Stimulated activated CD4-positive, alpha-beta T cell treated with anti-CD3 and anti-CD28 coated beads, Interleukin-1b, Interleukin-23, amount 100 ng/mL, for 24 hours (primary cell): Measurements from ENCODE around the gene ICE1.

Experiments used
- DNase-seq, 4 experiments: peaks; one replicate each; pipeline ENCODE4 v3.0.0-alpha.2; 2020; ENCODE audit warnings: low read depth in 4 of 4, low spot score in 1 of 4

The ICE1 gene

DNA sequence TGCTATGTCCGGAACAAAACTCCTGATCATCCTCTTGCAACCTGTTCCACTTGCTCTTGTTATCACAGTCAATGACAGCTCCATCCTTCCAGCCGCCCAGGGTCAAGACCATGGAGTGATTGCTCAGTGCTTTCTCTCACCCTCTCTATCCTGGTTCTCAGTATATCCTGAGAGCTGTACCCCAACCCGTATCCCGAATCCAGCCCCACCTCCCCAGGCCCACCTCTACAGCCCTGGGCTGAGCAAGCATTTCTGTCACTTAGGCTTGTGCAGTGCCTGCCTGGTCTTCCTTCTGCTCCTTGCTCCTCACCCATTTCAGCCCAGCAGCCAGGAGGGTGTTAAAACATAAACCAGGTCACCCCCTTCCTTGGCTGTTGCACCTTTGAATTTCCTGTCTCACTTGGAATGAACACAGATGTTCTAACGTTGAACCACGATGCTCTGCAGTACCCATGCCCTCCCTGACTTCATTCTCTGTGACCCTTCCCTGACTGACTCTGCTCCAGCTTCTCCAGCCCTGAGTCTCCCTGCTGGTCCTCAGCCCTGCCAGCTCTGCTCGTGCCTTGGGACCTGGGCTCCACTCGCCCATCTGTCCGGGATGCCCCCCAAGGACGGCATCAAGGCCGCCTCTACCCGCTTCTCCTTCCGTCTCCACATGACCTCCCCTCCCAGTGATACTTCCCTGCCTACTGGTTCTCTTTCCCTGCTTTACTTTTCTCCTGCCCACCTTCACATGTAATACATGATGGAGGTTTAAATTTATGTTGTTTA, 110.0 kb downstream of the ICE1 start:
- DNase-seq, result no peak

DNA sequence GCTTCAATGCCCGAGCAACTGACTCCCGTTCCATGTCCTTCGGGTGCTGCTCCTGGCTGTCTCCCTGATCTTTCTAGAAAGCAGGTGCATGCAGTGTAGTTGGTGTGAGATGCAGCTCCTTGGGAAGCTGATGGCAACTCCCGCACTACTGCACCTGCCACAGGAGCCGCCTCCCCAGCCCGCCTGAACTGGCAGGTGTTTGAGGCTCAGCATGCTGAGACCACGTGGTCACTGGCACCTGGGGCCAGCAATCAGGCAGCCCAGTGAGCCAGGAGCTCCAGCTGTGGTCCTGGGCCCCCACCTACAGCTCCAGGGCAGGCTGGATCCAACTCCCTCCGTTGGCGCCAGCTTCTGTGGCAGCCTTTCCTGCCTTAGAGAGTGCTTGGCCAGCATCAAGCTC, 111.5 kb downstream of the ICE1 start:
- no peak for DNase-seq

DNA sequence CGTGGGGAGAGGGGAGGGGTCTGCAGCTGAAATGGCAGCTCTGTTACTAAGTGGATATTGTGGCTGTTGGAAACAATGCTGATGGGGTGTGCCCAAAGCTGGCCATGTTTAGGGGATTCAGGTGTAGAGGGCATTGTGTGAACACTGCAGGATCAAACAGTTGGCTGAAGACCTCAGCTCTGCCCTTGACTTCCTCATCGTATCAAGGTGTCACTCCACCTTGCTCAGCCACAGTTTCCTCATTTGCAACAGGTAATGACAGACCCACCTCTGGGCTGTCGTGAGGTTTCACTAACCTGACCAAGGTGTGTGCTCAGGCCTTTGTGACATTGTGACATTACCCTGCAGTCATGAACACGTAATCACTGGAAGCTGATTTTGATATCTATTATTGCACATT, 111.9 kb downstream of the ICE1 start:
- DNase-seq, result no peak

DNA sequence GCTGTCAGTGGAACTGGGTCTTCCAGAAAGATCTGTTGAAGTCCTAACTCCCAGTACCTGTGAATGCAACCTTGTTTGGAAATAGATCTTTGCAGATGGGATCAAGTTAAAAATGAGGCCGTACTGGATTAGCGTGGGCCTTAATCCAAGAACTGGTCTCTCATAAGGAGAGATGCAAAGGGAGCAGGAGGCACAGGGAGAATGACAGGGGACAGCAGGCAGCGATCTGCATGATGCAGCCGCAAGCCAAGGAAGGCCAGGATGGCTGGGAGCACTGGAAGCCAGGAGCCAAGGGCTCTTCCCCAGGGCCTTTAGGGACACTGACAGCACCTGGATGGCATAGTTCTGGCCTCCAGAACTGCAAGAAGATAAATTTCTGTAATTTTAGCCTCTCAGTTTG, 114.4 kb downstream of the ICE1 start:
- no peak for DNase-seq

DNA sequence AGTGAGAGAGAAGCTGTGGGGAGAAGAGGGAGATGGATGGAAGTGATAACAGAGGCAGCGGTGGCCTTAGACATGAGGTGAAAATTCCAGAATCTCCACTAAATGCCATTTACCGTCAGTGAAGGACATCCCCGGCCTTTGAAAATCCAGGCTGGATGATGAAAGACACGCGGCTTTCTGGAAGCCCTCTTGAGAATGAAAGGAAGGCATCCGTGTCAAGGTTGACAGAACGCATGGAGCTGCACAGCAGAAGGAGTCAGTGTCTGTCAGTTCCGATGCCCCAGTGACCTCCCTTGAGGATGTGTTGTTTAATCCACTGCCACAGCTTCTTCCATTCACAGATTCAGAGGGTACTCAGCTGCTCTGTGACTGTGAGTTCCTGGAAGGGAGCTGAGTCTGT, 114.9 kb downstream of the ICE1 start:
- DNase-seq, result no peak

DNA sequence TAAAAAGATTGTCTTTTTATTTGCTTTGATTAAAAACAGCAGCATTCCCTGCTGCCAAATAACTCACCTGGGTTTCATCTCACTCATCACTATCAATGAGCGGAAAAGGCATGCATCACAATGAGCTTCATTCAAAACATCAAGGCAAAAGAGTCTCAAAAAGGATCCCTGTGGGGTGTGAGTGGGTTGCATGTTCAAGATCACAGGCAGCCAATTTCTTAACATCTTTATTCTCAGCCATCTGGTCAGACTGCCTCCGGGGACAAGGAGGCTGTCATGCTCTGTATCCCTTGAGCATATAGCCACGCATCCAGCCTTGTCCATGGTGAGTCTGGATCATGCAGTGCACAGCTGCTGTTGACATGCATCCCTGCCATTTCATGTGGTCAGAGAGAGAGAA, 117.1 kb downstream of the ICE1 start:
- no peak for DNase-seq
